B cell (primary cell): ENCODE results near the gene BLOC1S1. TPM values are rescaled to one million over a fixed set of nuclear protein-coding genes. Genes with fewer than 3 reads are reported as not detected.
A peak's percentile ranks its signal among the peaks of the same experiment; 100 is the strongest.

ENCODE experiments used
- ATAC-seq: fragments of 200-7000 bp; cut with Tn5 transposase; one replicate; pipeline ENCODE4 v1.10.0; 2021; ENCODE audit warnings: low read depth, mild to moderate bottlenecking, moderate number of reproducible peaks, moderate library complexity
- CTCF ChIA-PET: fragments of 350-600 bp; sonication (Branson Sonifier 250); formaldehyde crosslinking; loops from one replicate; lab custom pipeline; 2021; ENCODE audit warnings: antibody characterized with exemption, inconsistent platforms; lab: Charles Lee
- POLR2A ChIA-PET: fragments of 350-600 bp; sonication (Branson Sonifier 250); formaldehyde crosslinking; loops from one replicate; lab custom pipeline; 2021; ENCODE audit warnings: antibody characterized with exemption; lab: Charles Lee
- DNase-seq: peaks from one replicate; pipeline ENCODE4 v3.0.0; 2013
- H2AFZ ChIP-seq: 2 replicates; pipeline ENCODE4 v1.6.1; 2012; ENCODE audit warnings: mild to moderate bottlenecking, low read depth, low read length; ENCODE audit not compliant: insufficient read depth, poor library complexity, severe bottlenecking
- H3K27ac ChIP-seq, 2 donors: 1 replicate in 1 of 2; 2 replicates in 1 of 2; pipeline ENCODE4 v1.5.1; 2012 to 2013; ENCODE audit warnings: low read length in 2 of 2, mild to moderate bottlenecking in 2 of 2, moderate library complexity in 1 of 2
- H3K27me3 ChIP-seq, 4 experiments: fragments of 200-600 bp in 1 of 4; sonication (generic) in 1 of 4; replicated peaks in 1 of 4; 1 replicate in 2 of 4; 2 replicates in 2 of 4; pipeline versions ENCODE4 v1.6.1 to v1.7.0; 2013 to 2016; ENCODE audit warnings: low read length in 3 of 4, mild to moderate bottlenecking in 2 of 4, mixed read lengths in 1 of 4, moderate library complexity in 1 of 4; ENCODE audit not compliant: insufficient read depth in 4 of 4, control insufficient read depth in 3 of 4; ENCODE audit errors: control extremely low read depth in 1 of 4
- H3K36me3 ChIP-seq, 2 experiments: replicated peaks in 1 of 2; 1 replicate in 1 of 2; 2 replicates in 1 of 2; pipeline versions ENCODE4 v1.6.1 to v1.7.1; 2013; ENCODE audit warnings: low read length in 1 of 2; ENCODE audit not compliant: insufficient read depth in 2 of 2, control insufficient read depth in 1 of 2; ENCODE audit errors: control extremely low read depth in 1 of 2, extremely low read depth in 1 of 2
- H3K4me1 ChIP-seq, 2 donors: fragments of 200-600 bp in 1 of 2; sonication (generic) in 1 of 2; 1 replicate in 1 of 2; 2 replicates in 1 of 2; pipeline versions ENCODE4 v1.5.1 to v1.6.1; 2013 to 2017; ENCODE audit warnings: low read length in 2 of 2; ENCODE audit not compliant: control insufficient read depth in 2 of 2, insufficient read depth in 2 of 2
- H3K4me2 ChIP-seq: replicated peaks from 2 replicates; pipeline ENCODE3; 2012; ENCODE audit warnings: mild to moderate bottlenecking, low read depth, low read length; ENCODE audit not compliant: poor library complexity, severe bottlenecking
- H3K4me3 ChIP-seq, 5 experiments: fragments of 200-600 bp in 1 of 5; sonication (generic) in 1 of 5; 1 replicate in 3 of 5; 2 replicates in 2 of 5; pipeline versions ENCODE4 v1.5.1 to v1.7.0; 2011 to 2016; ENCODE audit warnings: low read length in 4 of 5, mild to moderate bottlenecking in 4 of 5, low read depth in 2 of 5, control low read depth in 1 of 5, moderate library complexity in 1 of 5; ENCODE audit not compliant: insufficient read depth in 1 of 5; ENCODE audit errors: control extremely low read depth in 1 of 5, extremely low read depth in 1 of 5
- H3K79me2 ChIP-seq: fragments of 200-600 bp; sonication (generic); one replicate; pipeline ENCODE4 v1.6.0; 2016; ENCODE audit warnings: low read length; ENCODE audit not compliant: control insufficient read depth, insufficient read depth
- H3K9ac ChIP-seq: fragments of 200-600 bp; sonication (generic); 2 replicates; pipeline ENCODE4 v1.6.1; 2017; ENCODE audit warnings: mild to moderate bottlenecking, low read length, moderate library complexity
- H3K9me3 ChIP-seq, 3 donors: one replicate each; pipeline versions ENCODE4 v1.6.1 to v1.7.1; 2013; ENCODE audit warnings: low read length in 2 of 3; ENCODE audit not compliant: control insufficient read depth in 2 of 3, insufficient read depth in 1 of 3; ENCODE audit errors: control extremely low read depth in 1 of 3
- H4K20me1 ChIP-seq: 2 replicates; pipeline ENCODE4 v1.6.0; 2012; ENCODE audit warnings: mild to moderate bottlenecking, low read length; ENCODE audit not compliant: insufficient read depth, control insufficient read depth, poor library complexity, severe bottlenecking
- H3K27ac Mint-ChIP-seq: one replicate; pipeline ENCODE4 v1.8.0; 2021; ENCODE audit warnings: mixed read lengths
- H3K27me3 Mint-ChIP-seq: one replicate; pipeline ENCODE4 v1.8.0; 2021; ENCODE audit warnings: mixed read lengths
- H3K4me1 Mint-ChIP-seq: one replicate; pipeline ENCODE4 v1.8.0; 2021; ENCODE audit warnings: mixed read lengths
- H3K4me3 Mint-ChIP-seq: one replicate; pipeline ENCODE4 v1.8.0; 2021; ENCODE audit warnings: mixed read lengths
- H3K9me3 Mint-ChIP-seq: one replicate; pipeline ENCODE4 v1.8.0; 2022; ENCODE audit warnings: mixed read lengths; ENCODE audit not compliant: insufficient read depth
- EZH2 ChIP-seq: IDR thresholded peaks from 2 replicates; pipeline ENCODE4 v1.6.1; 2012; ENCODE audit warnings: borderline replicate concordance, low read depth, mild to moderate bottlenecking, moderate library complexity, low read length; ENCODE audit not compliant: insufficient read depth, poor library complexity, severe bottlenecking
- WGBS: methylation state at CpG from one replicate; pipeline ENCODE4 v1.1.5; 2013; ENCODE audit warnings: missing lambda C conversion rate; ENCODE audit not compliant: insufficient coverage; 5-methylcytosine and 5-hydroxymethylcytosine counted together
- intact Hi-C: fragments of 100-400 bp; cut with micrococcal nuclease; formaldehyde crosslinking; loops from one replicate; pipeline ENCODE4 v1.10.0; 2022
- polyA minus RNA-seq: library from RNA; depleted of rRNA, polyadenylated mRNA; stranded (reverse); fragments of >200 nt; gene quantifications from 2 replicates; pipeline ENCODE4 v1.2.3, GENCODE V29; 2012
- polyA plus RNA-seq: library from polyadenylated mRNA; depleted of rRNA; stranded (reverse); fragments of >200 nt; gene quantifications from 2 replicates; pipeline ENCODE4 v1.2.3, GENCODE V29; 2012
- total RNA-seq, 2 donors: library from RNA; stranded (reverse); fragments of 120-200 nt in 1 of 2; gene quantifications; 1 replicate in 1 of 2; 2 replicates in 1 of 2; pipeline versions ENCODE4 v1.2.3 to v1.2.4, GENCODE V29; 2013 to 2022
- TF ChIP-seq, protein P1 (sequence below): fragments of 200-600 bp; IDR thresholded peaks from one replicate; pipeline ENCODE4 v1.8.0; 2022; ENCODE audit warnings: antibody characterized with exemption, mild to moderate bottlenecking

BLOC1S1 gene
- total RNA-seq (67.1 and 71.1 TPM in 2 replicates), polyA plus RNA-seq (176 and 229 TPM in 2 replicates), polyA minus RNA-seq (67.2 and 70.1 TPM in 2 replicates)
- 138 TPM for total RNA-seq (2013)

DNA sequence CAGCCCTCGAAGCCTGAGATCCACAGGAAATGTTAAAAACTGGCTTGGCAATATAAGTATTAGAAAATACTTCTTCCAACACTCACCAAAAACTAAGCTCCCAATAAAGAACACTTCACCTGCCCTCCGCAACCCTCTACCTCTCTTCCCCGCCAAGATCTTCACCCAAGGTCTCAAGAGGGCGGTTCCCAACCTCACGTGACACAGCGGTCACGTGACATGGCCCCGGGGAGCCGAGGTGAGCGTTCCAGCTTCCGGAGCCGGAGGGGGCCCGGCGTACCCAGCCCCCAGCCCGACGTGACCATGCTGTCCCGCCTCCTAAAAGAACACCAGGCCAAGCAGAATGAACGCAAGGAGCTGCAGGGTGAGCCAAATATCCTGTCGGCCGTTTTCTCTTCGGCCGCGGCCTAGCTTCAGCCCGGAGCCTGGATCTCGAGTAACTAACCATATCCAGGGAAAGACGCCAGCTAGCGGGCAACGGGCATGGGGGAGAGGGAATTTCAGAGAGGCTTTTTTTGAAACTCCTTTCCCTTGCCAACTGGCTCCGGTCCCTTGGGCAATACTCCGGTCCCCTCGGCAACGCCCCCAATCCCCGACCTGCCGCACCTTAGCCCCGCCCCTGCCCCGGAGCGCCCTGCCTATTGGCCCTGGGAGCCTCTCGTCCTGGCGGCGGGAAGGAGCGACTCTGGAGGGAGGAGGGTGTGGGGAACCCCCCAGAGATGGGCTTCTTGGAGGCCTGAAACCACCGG lies at the start of gene BLOC1S1:
TSS of gene BLOC1S1 (plus strand) at position 214 of the 749 bp plus-strand sequence. CDS start at position 220, 6 bp downstream.
- intact Hi-C loops = loop anchor here (1.0 to 2.0 kb wide), 6 partner anchors 8 to 257 kb away; partner anchors contain the start of genes CD63, PYM1 and SARNP
- DNase-seq = peak; percentile 95
- POLR2A ChIA-PET = interaction anchor here (1.0 to 2.0 kb wide), 9 partner anchors 8 to 258 kb away, joined by 3 to 6 read pairs (median 4); partner anchors contain the start of genes CD63, ITGA7, ORMDL2 and RAB5B

More for the DNA sequence above, at the start of gene BLOC1S1:
- Mint-ChIP-seq H3K27me3 (no peaks in the 10 kb centered on the region), H3K9me3 (no peaks in the 10 kb centered on the region), H3K4me3 (peak within 1 kb of the TSS; percentile 98), H3K4me1 (peaks cover 38% of the 10 kb centered on the region), H3K27ac (peak within 1 kb of the TSS; percentile 99)
- 0% methylated on average over 37 of the region's 42 CpGs for WGBS
- ATAC-seq = peak; percentile 95
- Histone ChIP-seq H4K20me1 (peaks cover 23% of the 10 kb centered on the region), H2AFZ (peak within 1 kb of the TSS; percentile 90), H3K4me2 (peak within 1 kb of the TSS; percentile 80), H3K4me1 (peaks cover 16 to 30% of the 10 kb centered on the region in 2 donors), H3K27ac (peak within 1 kb of the TSS; percentile 81 to 84), H3K27me3 (no peaks in the 10 kb centered on the region), H3K9me3 (no peaks in the 10 kb centered on the region), H3K9ac (peak within 1 kb of the TSS; percentile 73), H3K4me3 (peak within 1 kb of the TSS; percentile 86 to 98 (median 97)), H3K36me3 (peaks cover 0 to 18% of the 10 kb centered on the region in 2 experiments), H3K79me2 (peaks cover 25% of the 10 kb centered on the region)
- no peak for TF ChIP-seq EZH2
- TF ChIP-seq, protein P1, sequence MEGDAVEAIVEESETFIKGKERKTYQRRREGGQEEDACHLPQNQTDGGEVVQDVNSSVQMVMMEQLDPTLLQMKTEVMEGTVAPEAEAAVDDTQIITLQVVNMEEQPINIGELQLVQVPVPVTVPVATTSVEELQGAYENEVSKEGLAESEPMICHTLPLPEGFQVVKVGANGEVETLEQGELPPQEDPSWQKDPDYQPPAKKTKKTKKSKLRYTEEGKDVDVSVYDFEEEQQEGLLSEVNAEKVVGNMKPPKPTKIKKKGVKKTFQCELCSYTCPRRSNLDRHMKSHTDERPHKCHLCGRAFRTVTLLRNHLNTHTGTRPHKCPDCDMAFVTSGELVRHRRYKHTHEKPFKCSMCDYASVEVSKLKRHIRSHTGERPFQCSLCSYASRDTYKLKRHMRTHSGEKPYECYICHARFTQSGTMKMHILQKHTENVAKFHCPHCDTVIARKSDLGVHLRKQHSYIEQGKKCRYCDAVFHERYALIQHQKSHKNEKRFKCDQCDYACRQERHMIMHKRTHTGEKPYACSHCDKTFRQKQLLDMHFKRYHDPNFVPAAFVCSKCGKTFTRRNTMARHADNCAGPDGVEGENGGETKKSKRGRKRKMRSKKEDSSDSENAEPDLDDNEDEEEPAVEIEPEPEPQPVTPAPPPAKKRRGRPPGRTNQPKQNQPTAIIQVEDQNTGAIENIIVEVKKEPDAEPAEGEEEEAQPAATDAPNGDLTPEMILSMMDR = no peak
- CTCF ChIA-PET = interaction anchor here (0.8 to 11.0 kb wide), 14 partner anchors 9 to 492 kb away, joined by 3 to 147 read pairs (median 4); partner anchors contain the start of genes CD63, ORMDL2 and SARNP
